Ecto neural progenitor cell (in vitro differentiated cells): ENCODE results near the gene COLGALT1.

Experiments used
- DNase-seq: peaks from one replicate; pipeline ENCODE4 v3.0.0-alpha.2; 2018; ENCODE audit warnings: low spot score

COLGALT1 gene

GRCh38 chr19:17601683-17602082 lies 46.2 kb downstream of the COLGALT1 start:
- no peak for DNase-seq

GRCh38 chr19:17602217-17602616 lies 46.8 kb downstream of the COLGALT1 start:
- DNase-seq = no peak

GRCh38 chr19:17602872-17603510 lies 47.5 kb downstream of the COLGALT1 start:
- DNase-seq = no peak

DNA sequence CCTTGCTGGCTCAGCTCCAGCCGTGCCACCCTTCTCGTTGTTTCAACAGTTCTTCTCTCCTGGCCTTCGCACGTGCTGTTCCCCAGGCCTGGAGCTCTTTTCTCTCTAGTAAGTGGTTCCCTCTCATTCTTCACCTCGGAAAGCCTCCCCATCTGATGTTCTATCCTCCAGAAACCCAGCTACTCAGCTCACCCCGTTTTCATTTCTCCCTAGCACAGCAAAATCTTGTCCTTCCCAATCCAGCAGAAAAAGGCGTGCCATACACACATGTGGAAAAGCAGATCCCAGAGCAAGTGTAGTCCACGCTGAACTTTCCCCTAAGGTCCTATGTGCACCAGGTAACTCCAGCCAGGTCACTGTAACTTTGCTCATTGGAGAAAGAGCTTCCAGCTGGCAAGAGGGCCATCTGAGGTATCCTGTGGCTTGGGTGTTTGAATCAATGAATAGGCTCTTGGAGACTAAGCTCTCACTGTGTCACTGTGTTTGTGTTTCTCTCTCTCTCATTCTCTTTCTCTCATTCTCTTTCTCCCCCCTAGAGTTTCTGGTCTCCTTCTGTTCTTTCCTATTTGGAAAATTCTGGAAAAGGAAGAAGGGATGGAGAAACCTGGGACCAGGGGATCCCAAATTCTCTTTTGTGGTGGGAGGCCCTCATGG lies 49.0 kb downstream of the COLGALT1 start:
- no peak for DNase-seq

DNA sequence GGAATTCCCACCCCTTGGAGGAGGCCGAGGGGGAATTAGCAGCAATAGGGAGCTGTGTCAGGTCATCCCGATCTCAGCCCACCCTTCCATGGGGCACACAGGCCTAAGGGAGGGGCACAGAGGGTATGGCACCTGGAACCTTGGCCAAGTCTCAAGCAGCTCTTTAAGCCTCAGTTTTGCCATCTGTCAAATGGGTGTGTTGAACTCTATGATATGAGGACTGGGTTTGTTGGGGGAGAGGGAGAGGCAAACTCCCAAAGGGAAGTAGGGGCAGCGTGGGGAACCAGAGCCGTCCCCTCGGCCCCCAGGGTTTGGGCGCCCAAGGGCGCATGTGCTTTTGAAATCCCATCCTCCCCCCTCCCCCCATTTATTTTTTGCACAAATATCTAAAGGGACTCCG lies 49.7 kb downstream of the COLGALT1 start:
- DNase-seq = no peak

DNA sequence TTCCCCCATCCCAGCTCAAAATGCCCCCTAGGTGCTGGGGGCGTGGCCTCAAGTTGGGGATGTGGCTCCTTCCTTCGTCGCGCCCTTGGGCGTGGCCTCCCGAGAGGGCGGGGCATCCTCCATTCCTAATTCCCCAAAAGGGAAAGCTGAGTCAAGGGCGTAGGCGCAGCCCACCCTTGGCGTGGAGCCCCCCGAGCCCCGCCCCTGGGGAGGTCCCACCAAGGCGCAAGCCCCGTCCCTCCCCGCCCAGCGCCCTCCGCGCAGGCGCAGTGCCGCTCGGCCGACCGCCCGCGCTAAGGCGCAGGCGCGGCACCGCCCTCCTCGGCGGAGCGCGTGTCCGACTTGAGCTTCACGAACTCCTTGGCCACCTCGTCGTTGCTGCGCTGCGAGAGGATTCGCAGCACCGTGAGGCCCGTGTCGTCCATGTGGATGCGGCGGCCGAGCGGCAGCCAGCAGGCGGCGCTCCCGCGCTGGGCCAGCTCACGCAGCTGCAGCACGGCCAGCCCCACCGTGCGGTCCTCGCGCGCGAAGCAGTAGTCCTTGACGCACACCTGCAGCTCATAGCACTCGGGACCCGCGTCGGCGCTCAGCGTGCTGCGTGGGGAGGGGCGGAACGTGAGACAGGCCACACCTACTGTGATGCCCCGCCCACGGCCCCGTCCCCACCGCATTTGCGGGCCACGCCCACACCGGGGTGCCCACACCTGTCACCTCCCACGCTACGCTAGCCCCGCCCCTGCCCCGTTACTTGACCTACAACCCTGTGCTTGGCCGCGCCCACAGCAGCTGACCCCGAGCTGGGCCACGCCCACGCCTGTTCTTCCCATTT lies 50.5 kb downstream of the COLGALT1 start:
- peak; percentile 95 for DNase-seq

GRCh38 chr19:17606590-17607185 lies 51.2 kb downstream of the COLGALT1 start:
- DNase-seq = no peak

- no peak for DNase-seq
These were observed 52.5 kb downstream of the COLGALT1 start for GRCh38 chr19:17607936-17608335.

DNA sequence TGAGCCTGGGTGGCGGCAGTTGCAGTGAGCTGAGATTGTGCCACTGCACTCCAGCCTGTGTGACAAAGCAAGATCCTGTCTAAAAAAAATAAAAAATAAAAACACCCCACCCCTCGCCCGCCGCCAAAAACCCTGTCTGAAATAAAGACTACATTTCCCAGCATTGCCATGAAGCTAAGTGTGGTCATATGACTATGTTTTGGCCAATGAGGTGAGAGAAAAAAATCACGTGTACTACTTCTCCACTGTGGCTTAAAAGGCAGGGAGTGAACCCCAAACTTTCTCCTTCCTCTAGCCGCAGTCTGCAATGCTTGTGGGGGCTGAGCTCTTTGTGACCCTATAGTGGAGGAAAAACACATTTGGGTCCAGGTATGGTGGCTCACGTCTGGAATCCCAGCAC lies 54.9 kb downstream of the COLGALT1 start:
- no peak for DNase-seq

- DNase-seq = no peak
These were observed 56.2 kb downstream of the COLGALT1 start for GRCh38 chr19:17611462-17612244.

- DNase-seq = no peak
These were observed 59.0 kb downstream of the COLGALT1 start for GRCh38 chr19:17614476-17614875.

GRCh38 chr19:17615889-17616685 lies 60.6 kb downstream of the COLGALT1 start:
- DNase-seq = no peak

DNA sequence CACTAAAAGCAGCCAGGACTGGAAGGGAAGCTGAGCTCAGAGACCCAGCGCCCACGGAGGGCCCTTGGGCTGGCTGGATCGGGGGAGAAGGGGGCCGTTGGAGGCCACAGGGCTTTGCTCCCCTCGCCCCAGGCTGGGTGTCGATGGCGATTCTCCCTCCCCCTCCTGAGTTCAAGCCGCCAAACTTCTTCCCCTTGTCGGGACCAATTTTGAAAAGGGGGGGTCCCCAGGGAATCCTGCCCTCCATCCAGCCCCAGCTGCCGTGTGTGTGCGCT lies 61.2 kb downstream of the COLGALT1 start:
- no peak for DNase-seq

DNA sequence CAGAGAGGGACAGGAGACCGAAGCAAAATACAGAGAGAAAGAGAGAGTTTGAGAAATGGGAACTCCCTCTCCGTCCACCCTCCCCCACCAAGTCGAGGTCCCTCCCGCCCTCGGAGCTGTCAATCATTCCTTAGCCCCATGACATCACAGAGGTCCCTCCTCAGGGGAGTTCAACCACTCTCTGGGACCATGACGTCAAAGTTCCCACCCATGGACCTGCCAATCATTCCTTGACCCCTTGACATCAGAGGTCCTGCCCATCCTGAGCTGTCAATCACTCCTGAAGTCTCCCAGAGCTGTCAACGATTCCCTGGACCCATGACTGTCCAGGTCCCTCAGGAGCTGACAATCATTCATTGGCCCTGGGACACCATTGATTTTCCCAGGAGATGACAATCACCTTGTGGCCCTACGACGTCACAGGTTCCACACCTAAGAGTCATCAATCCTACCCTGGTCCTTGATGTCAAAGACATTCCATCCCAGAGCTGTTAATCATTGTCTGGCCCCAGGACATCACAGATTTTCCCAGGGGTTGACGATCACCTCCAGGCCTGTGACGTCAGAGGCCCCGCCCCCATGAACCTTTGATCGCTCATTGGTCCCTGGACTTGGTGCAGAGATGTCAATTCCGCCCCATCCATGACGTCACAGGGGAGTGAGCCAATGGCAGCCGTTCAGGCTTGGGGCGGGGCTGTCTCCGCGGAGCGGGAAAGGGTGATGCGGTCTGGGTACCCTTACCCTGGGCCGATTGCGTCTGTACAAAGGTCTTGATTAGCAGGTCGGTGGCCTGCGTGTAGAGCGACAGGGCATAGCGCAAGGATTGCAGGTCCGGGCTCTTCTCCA lies 61.7 kb downstream of the COLGALT1 start:
- DNase-seq = peak; percentile 72

GRCh38 chr19:17617807-17618192 lies 62.4 kb downstream of the COLGALT1 start:
- DNase-seq = no peak

DNA sequence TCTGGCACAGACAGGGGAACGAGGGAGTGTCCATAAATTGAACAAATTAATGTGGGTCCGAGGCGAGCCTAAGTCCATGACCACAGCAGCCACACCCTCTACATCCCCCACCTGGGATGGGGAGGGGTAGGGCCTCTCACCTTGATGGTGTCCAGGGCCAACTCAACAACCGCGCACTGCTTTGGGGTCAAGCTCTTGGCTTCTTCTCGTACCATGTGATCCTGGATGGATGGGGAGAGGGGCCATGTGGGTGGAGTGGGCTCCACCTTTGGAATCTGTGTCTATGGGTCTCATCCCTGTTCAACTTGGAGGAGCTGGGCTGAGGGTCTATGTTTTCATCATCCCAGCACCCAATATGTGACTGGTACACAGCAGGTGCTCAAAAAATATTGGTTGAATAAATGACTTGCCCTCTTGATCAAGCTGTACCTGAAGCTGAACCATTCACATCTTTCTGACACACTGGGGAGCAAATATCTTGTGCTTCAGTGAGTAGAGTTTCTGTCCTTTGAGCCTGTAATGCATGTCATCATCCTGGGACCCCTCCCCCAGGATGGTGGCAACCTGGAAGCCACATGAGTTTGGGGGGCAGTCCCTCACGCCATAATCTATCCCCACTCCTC lies 62.9 kb downstream of the COLGALT1 start:
- no peak for DNase-seq

- DNase-seq = no peak
These were observed 63.5 kb downstream of the COLGALT1 start for GRCh38 chr19:17618936-17619335.

DNA sequence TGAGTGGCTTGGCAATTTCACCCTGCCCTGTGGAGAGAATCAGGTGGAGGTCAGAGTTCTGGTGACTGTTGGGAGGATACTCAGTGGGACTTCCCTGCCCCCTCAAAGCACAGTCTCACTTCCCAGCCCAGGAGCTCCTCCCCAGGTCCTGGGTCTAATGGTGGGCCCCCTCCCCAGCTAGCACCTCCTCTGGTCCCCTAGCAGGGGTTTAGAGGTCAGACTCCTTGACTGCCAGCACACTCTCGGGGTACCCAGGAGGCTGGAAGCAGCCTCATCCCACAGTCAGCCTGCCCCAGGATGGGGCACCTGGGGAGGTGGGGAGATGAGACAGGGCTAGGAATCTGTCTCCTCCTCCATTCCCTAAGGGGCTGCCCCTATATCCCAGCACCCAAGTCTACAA lies 65.2 kb downstream of the COLGALT1 start:
- no peak for DNase-seq

DNA sequence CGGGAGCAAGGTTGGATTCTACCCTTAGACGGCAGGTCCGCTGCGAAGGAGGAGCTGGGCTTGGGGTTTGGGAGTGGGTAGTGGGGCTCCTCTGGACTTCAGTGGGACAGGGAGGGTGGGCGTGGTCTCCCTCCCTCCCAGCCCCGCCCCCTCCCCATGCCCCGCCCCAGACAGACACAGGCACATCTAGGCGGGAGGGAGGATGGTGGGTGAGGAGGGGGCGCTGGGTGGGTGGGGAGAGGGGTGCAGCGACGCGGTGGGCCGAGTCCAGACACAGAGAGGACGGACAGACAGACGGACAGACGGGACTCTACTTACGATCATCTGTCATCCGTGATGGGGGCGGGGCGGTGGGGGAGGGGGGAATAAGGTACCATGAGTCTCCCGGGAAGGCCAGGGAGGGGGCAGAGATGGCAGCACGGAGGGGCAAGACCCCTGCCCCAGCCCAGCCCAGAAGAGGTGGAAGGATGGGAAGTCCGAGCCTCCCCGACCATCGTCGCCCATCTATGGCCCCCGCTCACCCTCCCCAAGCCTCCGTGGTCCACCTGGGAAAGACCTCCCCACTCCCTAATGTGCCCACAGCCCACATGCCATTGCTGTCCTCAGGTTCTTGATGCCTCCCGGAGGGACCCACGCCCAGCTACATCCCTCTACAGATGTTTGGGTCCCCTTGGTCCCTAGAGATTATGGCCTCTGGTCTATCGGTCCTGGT lies 67.9 kb downstream of the COLGALT1 start:
- DNase-seq = no peak
